GM21528 (cell line): ENCODE results near the gene ISLR.

Experiments used
- ATAC-seq: cut with Tn5 transposase; IDR thresholded peaks from one replicate; pipeline ENCODE4 v1.9.1; 2021; ENCODE audit warnings: mild to moderate bottlenecking, moderate library complexity; ENCODE audit not compliant: unreplicated experiment, low FRiP score

ISLR gene, protein sequence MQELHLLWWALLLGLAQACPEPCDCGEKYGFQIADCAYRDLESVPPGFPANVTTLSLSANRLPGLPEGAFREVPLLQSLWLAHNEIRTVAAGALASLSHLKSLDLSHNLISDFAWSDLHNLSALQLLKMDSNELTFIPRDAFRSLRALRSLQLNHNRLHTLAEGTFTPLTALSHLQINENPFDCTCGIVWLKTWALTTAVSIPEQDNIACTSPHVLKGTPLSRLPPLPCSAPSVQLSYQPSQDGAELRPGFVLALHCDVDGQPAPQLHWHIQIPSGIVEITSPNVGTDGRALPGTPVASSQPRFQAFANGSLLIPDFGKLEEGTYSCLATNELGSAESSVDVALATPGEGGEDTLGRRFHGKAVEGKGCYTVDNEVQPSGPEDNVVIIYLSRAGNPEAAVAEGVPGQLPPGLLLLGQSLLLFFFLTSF

DNA sequence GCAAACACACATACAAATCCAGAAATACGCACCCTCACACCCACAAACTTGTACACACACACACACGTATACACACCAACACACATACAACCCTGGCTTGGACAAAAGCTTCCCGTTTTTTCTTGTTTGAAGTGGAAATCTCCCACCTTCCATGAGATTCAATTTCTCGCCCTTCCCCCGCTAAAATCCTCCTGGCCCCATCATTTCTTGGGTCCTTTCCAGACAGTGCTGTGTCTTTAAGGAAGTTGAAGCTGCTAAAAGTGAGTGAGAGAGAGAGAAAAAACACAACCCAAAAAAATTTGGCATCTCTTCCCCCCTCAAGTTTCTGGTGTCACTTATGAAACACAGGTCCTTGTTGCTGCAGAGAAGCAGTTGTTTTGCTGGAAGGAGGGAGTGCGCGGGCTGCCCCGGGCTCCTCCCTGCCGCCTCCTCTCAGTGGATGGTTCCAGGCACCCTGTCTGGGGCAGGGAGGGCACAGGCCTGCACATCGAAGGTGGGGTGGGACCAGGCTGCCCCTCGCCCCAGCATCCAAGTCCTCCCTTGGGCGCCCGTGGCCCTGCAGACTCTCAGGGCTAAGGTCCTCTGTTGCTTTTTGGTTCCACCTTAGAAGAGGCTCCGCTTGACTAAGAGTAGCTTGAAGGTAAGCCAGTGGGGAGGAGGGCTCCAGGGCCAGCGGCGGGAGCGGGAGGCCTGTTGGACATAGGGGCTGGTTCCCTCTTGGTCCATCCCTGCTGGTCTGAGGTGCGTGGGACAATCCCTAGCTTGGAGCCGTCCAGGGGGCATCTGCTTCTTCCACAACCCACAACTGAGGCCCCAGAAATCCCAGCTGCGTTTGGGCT lies at the start of gene ISLR:
Gene ISLR (plus strand): TSS at position 331 of the 839 bp plus-strand sequence. CDS start 1,149 bp downstream, outside the sequence.
- ATAC-seq: no peak

DNA sequence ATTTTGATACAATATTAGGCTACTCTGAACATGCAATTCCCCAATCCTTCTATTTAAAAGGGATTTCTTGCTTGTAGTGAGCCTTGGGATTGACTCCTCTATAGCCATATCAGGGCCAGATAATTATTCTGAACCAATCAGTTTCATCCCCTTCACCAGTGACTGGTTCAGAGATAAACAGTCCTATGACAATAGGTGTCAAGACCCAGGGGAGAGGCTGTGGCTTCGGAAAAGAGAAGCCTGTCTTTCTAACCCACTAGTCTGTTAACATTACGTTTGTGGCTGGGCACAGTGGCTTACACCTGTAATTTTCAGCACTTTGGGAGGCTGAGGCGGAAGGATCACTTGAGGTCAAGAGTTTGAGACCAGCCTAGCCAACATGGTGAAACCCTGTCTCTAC lies 49.3 kb upstream of the ISLR start:
- ATAC-seq: no peak

DNA sequence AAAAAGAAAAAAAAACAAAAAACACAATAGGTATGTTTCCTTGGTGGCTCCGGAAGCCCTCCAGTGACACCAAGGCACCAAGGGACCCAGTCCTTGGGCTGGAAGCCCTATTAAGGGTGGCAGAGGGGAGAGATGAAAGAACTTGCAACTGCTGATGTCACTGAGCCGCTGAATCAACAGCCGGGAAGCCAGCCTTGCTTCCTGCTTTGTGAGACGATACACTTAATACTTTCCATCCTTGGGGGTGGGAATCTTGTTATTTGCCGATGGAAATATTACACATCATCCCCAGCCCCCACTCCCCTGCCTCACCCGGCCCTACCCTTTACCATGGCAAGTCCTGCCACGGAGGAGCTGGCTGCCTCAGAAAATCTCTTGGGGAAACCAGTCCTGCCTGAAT lies 48.8 kb upstream of the ISLR start:
- no peak for ATAC-seq

DNA sequence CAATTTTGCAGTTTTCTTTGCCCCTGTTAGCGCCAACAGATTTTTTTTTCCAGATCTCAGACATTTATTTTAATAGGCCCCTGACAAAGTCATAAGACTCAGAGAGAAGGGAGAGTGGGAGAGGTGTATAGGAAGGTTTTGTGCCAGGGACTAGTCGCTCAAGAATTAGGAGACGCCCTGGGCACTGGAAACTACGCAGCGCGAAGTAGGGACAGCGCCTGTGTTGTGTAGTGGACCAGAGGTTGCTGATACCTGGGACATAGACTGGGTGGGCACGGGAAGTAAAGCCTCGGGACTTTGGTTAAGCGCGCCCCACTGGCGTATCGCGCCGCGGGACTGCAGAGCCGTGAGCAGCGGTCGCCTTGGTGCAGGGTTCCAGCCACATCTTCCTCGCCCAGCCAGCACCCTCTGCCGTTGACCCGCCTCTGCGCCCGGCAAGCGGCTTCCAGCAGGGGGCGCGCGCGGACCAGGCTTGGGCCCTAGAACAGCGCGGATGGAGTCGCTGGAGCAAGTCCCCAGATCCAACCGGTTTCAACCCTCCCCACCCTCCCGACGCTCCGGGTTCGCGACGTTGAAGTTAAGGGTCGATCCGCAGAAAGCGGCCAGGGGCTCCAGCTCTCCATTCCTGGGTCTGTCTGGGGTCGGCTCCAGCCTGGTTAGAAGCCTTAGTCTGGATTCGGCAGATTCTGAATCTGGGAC lies 46.1 kb upstream of the ISLR start:
- ATAC-seq: peak; percentile 75

DNA sequence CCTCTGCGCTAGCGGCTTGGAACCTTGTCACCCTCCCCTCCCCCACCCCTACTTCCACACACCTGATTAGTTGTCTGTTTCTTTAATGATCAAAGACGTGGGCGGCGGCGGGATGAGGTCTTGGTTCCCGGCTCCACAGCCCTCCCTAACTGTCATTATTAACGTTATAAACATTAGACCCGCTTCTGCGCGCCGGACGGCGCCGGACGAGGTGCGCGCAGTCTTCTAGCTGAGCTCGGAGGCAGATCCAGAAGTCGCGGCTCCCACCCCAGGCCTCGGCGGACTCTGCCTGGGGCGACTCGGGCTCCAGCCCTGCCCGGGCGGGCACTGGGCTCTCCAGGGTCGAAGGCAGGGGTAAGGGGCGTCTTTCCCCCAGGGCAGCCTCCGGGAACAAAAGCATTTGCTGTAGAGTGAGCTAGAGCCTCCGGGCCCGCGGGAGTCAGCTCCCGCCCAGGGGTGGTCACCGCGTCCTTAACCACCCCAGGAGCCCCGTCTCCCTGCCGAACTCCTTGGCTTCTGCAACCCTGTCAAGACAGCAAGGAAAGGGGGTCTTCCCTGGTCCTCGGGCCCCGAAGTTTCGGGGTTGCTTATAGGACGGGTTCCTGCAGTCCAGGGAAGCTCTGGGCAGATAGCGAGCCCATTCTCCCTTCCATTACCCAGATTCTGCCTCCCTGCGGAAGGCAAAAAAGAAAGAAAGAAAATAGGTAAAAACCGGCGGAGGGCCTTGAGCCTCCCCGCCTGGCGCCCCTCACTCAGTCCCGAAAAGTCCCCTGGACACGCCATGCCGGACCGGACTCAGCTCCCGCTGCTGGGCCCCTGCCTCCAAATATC lies 45.3 kb upstream of the ISLR start:
- ATAC-seq: no peak

DNA sequence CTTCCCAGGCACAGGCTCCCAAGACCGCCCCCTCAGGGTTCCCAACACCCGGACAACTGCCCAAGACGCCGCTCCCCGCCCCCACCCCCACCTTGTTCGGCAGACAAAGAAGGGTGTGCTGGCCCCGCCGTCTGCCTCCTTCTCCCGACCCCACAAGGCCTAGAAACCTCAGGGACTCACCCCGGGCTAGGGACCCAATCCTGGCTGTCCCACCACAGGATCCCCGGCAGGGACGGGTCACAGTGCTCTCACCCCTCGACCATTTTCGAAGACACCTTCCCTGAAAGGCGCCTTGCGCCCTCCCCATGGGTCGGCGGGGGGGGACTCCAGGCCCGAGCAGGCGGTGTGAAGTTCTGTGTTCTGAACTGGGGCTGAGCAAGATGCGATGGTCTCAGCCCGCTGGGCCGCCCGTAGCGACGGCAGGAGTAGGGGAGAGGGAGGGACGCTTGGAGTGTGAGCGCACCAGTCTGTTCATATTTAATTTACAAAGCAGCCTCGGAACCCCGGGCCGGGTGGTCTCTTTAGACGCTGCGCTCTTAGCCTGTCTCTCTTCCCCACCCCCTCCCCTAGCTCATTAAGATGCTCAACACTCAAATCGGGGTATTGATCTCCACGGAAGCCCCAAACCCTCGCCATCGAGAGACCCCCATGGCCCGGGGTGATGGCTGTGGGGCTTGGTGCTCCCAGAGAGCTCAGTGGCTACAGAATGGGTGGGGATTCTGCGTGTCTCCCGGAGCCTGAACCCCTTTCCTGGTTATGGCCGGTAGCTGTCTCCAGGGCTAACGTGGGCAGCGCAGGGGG lies 44.5 kb upstream of the ISLR start:
- no peak for ATAC-seq

DNA sequence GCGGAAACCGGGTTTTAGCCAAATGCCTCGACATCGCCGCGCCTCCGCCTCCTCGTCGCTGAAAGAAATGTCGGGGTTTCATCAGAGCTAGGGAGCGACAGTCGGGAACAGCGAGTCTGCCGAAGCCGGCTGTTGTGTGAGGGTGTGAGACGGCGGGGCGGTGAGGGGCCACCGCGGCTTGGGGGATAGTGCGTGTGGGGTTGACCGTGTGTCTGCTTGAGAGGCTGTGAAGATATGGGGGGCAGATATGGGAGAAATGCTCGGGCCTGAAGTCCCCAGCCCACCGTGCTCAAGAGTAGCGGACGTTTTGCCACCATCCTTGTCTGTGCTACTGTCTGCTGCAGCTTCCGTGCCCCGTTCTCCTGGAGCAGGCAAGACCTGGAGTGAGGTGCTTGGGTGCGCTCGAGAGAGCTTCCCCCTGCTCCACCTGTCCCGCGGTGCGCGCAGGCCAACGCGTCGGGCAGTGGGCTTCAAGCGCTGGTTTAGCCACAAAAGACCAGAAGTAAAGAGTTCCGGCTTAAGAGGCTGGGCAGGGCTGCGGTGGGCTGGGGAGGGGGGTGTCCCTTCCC lies 43.8 kb upstream of the ISLR start:
- ATAC-seq: no peak

DNA sequence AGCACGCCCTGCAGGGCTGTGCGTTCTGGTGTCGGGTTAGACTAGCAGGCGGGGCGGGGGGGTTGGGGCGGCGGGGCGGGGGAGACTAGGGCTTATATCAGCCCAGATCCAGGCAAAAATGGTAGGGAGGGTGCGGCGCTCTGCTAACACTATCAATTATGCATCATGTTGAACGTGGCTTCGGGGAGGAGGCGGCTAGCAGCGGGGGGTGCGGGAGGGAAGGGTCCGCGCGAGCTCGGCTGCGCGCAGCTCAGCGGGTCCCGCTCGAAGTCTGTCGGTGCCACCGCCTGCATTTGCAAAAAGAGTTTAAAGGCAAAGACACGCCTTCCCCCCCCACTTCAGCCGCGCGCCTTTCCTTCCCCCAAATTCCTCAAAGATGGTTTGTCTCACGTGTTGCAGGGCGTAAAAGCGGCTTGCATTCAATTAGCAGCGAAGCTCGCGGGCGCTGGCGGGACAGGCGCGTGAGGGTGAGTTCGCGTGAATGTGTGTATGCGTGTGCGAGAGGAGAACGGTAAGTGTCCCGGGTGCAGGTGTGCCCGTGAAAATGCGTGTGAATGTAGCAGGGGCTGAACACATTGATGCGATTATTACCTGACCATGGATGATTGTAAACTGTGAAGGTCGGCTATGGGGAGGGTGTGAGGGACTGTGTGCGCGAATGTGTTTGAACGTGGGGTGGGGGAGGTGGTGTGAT lies 43.2 kb upstream of the ISLR start, which contains the start of gene ISLR2:
Gene ISLR2 (plus strand): TSS at position 432 of the 694 bp plus-strand sequence. CDS start 2,169 bp downstream, outside the sequence.
- ATAC-seq: no peak

DNA sequence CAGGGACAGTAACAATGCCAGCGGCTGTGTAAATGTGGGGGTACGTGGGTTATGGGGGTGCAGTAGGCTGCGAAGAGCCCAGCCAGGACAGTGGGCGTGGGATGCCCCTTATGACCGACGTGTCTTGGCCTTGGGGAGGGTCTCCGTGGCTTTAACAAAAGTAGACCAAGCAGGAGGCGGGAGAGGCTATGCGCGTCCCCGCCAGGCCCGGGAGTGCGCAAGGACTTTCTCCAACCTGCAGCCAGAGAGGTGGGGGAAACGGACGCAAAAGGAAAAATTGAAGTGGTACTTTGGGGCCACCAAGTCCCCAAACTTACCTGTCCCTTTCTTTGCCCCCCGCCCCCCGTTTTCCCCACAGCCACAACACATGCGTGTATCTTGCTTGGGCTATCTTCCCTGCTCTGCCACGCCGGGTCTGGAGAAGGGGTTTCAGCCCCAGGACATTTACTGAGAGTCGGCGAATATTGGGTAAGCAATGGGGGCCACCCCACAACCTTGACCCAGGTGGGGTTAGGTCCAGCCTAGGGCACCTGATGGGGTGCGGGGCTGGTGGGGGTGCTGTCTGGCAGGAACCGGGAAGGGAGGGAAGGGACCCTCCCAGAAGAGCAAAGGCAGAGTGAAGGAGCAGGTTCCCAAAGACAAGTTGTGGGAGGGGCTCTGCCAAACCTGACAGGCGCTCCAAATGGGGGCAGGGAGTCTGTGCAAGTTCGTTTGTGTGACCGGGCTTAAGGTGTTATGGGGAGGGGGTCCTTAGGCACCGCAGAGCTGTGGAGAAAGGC lies 42.5 kb upstream of the ISLR start:
- ATAC-seq: no peak

DNA sequence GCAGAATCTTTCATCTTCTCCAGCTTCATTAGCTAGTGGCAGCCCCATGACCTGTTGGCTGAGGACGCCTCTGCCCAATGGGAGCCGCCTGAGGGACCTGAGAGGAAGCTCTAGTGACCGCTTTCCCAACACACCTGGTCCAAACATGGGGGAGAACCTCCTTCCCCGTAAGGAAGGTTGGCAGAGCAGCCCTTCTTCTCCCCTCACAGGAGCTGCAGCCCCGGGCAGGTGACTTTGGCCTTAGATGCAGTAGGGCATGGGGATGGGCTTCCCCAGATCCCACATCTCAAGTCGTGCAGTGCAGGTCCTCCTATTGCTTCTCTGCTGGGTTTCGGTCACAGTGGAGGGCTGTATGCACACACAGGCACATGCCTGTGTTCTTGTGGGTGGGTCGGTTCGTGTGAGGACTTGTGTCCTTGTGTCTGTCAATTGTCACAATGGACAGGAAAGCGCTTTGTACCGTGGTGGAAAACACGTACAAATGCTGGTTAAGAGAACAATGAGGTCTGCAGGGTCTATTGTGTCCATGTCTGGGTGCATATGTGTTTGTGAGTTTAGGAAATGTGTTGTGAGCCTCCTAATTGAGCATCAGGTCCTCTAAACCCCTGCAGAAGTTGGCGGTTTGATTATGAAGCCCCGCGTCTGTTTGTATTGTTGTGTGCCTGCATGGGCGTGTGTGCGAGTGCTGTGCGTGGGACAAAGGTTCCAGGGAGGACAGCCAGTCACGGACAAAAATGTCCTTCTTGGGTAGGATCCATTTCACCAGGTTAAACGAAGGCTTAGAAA lies 41.7 kb upstream of the ISLR start:
- no peak for ATAC-seq

DNA sequence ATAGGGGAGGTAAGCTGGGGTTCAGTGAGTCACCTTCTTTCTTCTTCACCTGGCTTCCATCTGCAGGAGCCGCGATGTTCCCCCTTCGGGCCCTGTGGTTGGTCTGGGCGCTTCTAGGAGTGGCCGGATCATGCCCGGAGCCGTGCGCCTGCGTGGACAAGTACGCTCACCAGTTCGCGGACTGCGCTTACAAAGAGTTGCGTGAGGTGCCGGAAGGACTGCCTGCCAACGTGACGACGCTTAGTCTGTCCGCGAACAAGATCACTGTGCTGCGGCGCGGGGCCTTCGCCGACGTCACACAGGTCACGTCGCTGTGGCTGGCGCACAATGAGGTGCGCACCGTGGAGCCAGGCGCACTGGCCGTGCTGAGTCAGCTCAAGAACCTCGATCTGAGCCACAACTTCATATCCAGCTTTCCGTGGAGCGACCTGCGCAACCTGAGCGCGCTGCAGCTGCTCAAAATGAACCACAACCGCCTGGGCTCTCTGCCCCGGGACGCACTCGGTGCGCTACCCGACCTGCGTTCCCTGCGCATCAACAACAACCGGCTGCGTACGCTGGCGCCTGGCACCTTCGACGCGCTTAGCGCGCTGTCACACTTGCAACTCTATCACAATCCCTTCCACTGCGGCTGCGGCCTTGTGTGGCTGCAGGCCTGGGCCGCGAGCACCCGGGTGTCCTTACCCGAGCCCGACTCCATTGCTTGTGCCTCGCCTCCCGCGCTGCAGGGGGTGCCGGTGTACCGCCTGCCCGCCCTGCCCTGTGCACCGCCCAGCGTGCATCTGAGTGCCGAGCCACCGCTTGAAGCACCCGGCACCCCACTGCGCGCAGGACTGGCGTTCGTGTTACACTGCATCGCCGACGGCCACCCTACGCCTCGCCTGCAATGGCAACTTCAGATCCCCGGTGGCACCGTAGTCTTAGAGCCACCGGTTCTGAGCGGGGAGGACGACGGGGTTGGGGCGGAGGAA lies 40.5 kb upstream of the ISLR start:
- ATAC-seq: no peak

DNA sequence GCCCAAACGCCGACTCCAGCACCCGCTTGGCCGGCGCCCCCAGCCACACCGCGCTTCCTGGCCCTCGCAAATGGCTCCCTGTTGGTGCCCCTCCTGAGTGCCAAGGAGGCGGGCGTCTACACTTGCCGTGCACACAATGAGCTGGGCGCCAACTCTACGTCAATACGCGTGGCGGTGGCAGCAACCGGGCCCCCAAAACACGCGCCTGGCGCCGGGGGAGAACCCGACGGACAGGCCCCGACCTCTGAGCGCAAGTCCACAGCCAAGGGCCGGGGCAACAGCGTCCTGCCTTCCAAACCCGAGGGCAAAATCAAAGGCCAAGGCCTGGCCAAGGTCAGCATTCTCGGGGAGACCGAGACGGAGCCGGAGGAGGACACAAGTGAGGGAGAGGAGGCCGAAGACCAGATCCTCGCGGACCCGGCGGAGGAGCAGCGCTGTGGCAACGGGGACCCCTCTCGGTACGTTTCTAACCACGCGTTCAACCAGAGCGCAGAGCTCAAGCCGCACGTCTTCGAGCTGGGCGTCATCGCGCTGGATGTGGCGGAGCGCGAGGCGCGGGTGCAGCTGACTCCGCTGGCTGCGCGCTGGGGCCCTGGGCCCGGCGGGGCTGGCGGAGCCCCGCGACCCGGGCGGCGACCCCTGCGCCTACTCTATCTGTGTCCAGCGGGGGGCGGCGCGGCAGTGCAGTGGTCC lies 39.7 kb upstream of the ISLR start:
- ATAC-seq: no peak

DNA sequence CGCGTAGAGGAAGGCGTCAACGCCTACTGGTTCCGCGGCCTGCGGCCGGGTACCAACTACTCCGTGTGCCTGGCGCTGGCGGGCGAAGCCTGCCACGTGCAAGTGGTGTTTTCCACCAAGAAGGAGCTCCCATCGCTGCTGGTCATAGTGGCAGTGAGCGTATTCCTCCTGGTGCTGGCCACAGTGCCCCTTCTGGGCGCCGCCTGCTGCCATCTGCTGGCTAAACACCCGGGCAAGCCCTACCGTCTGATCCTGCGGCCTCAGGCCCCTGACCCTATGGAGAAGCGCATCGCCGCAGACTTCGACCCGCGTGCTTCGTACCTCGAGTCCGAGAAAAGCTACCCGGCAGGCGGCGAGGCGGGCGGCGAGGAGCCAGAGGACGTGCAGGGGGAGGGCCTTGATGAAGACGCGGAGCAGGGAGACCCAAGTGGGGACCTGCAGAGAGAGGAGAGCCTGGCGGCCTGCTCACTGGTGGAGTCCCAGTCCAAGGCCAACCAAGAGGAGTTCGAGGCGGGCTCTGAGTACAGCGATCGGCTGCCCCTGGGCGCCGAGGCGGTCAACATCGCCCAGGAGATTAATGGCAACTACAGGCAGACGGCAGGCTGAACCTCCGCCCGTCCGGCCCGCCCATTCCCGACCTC lies 39.0 kb upstream of the ISLR start:
- ATAC-seq: no peak

DNA sequence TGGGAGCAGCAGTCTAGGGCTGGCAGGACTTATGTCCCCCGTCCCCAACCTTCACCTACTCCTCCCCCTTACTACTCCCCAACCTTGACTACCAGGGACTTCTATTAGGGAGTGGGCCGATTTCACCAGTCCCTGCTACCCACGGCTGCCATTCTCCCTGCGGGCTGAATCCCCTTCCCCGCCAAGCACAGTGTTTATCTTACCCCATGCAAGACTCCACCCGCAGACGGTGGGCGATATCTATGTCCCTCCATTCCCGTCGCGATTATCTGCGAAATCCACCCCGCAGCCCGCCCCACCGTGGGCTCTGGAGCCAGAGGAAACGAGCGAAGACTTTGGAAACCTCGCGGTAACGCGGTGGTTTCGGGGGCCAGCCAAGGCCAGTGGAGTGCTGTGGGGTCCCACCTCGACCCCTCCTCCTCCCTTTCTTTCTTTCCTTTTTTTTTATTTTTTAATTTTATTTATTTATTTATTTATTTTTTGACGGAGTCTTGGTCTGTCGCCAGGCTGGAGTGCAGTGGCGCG lies 38.4 kb upstream of the ISLR start:
- no peak for ATAC-seq

DNA sequence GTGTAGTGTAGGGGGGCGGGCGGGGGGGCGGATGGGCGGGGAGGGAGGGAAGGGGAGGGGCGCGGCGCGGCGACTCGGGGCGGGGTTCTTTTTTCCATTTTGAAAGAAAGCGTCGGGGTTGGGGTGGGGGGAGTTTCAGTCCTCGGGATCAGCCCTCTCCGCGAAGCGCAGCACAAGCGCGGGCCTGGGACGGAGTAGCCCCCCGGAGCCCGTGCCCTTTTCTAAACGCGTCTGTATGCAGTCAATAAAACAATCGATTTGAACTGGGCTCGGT lies 37.0 kb upstream of the ISLR start:
- no peak for ATAC-seq
